HG03469 (cell line): Measurements from ENCODE around the gene ADPRM.
"Not testable (repeated sequence)": the region's sequence is repeated elsewhere in the genome, so short reads cannot be mapped to it uniquely, and the experiment has no call there.

Experiments
- ATAC-seq: cut with Tn5 transposase; IDR thresholded peaks from one replicate; pipeline ENCODE4 v1.9.1; 2021; ENCODE audit warnings: mild to moderate bottlenecking, moderate library complexity, moderate number of reproducible peaks; ENCODE audit not compliant: unreplicated experiment

The ADPRM gene

DNA sequence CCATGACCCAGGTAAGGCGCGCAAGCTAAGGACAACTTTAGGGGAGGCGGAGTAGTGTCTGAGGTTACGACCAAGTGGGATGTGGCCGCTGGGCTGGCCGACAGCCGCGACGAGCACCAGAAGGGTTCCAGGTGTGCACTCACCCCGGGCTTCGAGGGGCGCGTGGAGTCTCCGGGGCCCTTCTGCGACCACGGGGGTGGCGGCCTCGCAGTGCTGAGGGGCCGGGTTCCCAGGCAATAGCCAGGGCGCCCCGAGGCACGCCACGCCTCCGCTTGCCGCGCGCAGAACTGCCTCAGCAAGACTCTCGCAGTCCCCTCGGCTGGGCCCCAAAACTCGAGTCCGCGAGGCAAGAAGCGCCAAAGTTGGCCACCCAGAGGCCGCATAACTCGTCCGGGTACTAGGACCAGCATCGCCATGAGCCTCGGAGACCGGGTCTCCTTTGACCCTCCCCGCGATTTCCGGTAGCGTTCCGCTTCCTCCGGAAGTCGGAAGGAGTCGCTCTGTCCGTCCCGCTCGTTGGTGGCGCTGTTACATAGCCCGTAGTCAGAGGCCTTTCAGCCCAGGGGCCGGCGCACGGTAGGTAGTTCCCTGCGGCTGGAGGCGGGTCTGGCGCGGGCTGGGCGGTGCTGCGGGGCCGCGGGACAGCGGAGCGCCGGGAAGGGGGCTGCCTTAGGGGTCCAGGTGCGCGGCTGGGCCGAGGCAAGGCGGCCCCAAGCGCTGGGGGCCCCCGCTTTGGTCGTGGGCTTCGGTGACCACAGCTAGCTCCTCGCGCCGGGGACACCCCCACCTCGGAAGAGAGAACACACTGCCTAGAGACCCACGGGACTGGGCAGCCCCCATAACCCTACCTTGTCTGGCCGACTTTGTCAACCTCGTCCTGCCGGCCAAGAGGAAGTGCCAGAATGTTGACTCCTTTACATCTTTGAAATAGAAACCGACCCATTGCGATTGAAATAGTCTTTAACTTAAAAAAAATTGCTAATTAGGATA, at the start of gene ADPRM, which contains the start of gene SCO1:
Gene ADPRM (plus strand): TSS at position 503 of the 990 bp plus-strand sequence. CDS start 7,333 bp downstream, outside the sequence.
Gene SCO1 (minus strand): TSS at position 442 of the 990 bp plus-strand sequence. CDS start 26 bp downstream, at position 416.
- peak; percentile 87 for ATAC-seq

GRCh38 chr17:10648381-10648780, 49.0 kb upstream of the ADPRM start:
- ATAC-seq, result no peak

DNA sequence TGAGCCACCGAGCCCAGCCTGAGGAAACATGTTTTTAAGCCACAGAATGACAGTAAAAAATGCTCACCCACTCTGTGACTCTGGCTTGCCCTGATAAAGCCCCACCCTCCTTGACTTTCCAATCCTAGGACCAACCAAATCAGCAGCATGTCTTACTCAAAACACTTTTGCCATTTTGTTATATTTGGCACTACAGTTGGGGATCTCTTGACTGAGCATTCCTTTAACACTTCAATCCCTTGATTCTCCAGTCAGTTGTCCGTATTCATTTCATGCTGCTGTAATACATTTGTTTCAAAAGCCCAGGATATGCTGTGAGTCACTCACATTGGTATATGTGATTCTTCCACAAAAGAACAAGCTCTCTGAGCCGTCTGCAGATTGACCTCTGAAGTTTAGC, 48.4 kb upstream of the ADPRM start:
- ATAC-seq, result no peak

- no peak for ATAC-seq
These were observed 47.8 kb upstream of the ADPRM start for GRCh38 chr17:10649602-10650001.

GRCh38 chr17:10651927-10652326, 45.5 kb upstream of the ADPRM start:
- no peak for ATAC-seq

DNA sequence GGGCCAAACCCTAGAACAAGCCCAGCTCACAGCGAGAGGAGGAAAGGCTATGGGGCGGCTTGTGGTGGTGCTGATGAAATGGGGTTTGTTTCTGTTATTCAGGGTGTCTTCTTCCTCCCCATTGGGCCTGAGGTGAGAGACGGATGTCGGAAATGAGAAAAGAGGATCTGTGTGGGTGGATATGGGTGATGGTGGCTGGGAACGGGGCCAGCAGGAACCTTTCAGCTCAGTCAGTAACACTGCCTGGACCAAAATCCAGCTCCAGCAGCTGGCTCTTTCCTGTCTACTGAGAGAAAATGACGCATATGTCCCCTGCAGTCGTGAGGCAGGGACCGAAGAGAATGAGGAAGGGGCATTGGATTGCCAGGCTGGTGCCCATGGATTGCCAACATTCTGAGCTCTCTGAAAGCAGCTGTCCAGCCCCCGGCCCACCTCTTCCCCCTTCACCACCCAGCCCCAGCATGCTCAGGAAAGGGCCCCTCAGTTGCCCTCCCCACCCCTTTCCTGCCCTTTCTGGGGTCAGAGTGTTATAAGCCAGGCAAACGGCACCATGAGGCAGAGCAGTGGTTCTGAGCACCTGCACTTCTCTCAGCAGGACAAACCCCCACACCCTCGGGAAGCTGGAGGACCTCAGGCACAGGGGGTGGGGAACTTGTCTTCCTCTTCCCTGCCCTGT, 44.3 kb upstream of the ADPRM start:
- ATAC-seq, result no peak

DNA sequence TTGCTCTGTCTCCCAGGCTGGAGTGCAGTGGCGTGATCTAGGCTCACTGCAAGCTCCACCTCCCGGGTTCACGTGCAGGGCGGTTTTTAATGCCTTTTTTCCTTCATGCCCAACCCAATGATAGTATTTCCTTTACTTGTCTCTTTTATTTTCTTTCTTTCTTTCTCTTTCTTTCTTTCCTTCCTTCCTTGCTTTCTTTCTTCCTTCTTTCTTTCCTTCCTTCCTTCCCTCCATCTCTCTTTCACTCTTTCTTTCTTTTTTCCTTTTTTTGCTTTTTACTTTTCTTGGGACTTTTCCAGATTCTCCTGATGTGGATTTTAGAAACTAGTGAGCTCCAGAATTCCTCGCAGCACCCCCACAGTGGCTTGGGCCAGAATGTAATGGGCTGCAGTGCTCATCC, 43.4 kb upstream of the ADPRM start:
- ATAC-seq, result no peak

DNA sequence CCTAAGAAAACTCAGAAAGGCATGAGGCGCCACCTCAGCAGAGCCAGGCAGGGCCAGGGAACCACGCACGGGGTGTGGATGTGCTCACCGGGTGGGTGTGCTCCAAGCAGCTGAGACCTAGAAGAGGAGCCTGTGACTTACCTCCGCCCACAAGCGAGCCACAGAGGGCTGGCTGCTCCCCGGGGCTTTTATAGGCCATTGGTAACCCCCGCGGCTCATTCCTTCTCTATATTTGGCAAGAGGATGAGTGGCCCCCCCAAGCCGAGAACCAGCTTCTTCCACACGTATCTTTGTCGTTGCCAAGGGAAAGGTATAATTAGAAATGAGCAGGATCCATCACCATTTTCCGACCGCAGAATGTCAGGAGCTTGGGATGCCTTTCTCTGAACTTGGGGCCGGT, 40.2 kb upstream of the ADPRM start, which contains the start of gene MYH3:
Gene MYH3 (minus strand): TSS at position 162 of the 400 bp plus-strand sequence. CDS start 2,245 bp downstream, outside the sequence.
- ATAC-seq, result no peak

GRCh38 chr17:10657879-10658278, 39.5 kb upstream of the ADPRM start:
- no peak for ATAC-seq

DNA sequence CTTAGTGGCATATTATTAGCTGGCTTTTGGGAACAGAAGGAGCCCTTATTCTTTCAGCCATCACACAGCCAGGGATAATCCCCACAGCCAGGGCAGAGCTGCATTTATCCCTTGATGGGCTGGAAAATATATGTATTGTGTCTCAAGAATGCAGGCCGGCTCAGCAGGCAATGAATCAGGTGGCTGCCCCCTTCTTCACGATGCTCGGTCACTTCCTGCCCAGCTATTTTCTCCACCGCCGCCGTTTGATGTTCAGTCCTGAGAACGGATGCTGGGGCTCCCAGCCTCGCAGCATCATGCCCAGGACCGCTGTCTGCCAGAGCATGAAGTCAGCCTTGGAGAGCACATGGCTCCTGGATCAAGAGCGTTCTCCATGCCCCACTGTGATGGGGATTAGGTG, 36.0 kb upstream of the ADPRM start:
- ATAC-seq, result no peak

- ATAC-seq, result no peak
These were observed 34.2 kb upstream of the ADPRM start for GRCh38 chr17:10663231-10663630.

DNA sequence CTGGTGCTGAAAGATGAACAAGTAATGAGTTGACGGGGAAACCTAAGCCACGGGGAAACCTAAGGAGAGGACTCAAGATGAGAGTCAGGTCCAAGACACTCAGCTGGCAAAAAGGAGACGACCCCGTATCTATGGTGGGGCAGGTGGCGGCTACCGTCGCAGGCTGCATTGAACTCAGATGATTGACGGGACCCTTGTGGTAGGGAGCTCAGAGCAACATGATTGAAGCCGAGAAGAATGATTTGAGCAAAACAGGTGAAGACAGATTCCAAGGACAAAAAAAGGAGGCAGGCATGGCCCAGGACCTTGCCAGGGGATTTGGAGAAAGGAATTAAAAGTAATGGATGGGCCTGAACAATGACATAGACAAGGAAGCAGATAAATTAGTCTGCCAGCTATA, 32.8 kb upstream of the ADPRM start:
- ATAC-seq, result no peak

GRCh38 chr17:10666906-10667305, 30.5 kb upstream of the ADPRM start:
- ATAC-seq, result no peak

DNA sequence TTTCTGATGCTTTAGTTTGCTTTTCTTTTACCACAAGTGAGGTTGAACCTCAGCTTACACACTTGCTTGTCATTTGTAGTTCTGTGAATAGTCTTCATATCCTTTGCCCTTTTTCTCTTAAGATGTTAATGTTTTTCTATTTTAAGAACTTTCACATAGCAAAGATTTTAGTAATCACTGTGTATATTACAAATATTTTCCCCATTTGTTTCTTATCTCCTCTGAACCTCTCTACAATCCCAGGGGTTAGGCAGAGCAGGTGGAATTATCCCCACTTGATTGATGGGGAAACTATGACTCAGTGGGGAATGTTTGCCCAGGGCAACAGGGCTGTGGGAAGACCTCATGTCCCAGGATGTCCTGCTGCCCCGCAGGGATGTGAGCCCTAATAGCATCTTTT, 28.6 kb upstream of the ADPRM start:
- ATAC-seq, result no peak

GRCh38 chr17:10673312-10673711, 24.1 kb upstream of the ADPRM start:
- no peak for ATAC-seq

GRCh38 chr17:10674704-10675103, 22.7 kb upstream of the ADPRM start:
- ATAC-seq, result no peak

DNA sequence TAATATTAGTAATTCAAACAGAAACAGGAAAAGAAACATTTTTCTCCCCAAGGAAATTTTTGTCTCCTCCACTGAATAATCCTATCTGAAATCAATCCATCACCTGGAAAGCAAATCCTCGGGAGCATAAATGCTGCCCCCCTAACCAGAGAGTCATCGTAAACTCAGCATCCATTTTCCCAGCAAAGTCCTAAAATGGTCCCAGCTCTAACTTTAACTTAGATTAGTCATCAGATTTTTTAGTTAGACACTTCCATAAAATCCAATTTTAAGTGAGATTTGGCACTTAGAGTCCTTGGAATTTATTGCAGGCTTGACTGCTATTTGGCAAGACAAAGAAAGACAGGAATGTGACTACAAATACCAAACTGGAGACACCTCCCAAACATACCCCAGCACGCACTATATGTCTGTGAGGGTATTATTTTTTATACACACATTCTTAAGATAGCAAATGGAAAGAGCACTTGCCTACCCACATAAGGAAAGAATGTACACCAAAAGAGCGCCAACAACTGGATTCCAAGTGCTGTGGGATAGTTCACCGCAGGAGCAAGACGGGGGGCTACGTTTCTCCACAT, 15.4 kb upstream of the ADPRM start:
- ATAC-seq, result no peak

DNA sequence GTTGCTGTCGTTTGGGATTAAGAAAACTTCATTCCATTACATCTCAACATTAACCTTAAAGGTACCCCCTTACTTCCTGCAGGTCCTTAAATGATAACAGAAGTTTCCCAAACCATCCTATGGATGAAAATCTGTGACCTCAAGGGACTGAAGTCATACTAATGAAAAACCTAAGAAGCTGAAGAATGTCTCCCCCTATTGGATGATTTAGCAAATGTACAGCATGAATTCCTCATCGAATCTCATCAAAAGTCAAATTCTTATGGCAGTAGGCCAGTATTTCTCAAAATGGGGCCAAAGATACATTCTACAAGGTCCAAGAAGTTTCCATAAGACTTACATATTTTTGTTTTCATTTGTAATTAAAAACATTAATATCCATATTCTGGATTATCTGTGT, 13.5 kb upstream of the ADPRM start:
- no peak for ATAC-seq

DNA sequence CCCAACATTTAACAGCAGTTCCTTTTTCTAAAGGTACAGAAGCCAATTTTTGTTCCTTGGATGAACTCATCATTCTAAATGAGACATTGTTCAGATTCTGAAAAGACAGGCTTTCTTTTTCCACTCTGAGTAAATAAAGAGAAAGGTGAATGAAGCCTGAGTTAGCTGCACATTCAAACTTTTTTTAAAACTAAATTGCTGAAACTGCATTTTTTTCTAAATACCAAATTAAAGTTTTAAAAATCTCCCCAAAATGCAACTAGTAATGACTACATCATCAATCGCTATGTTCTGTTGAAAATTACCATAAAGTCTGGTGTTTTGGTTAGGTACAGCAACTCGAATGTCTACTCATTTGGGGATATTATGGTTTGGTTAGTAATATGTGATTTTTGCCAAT, 9.9 kb upstream of the ADPRM start:
- no peak for ATAC-seq

DNA sequence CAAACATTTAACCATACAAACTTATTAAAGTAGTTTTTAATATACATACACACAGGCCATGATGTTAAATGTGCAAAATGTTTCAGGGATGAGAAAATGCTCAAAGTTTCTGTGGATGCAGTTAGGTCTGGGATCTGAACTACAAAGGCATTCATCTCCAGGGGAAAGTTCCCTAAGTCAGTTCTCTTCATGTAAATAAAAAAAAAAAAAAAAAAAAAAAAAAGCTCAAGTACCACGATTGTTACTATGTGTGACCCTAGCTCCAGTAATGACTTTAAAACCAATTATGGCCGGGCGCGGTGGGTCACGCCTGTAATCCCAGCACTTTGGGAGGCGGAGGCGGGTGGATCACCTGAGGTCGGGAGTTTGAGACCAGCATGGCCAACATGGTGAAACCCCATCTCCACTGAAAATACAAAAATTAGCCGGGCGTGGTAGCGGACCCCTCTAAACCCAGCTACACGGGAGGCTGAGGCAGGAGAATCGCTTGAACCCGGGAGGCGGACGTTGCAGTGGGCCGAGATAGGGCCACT, 1.5 kb upstream of the ADPRM start:
- ATAC-seq, result not testable (repeated sequence)
